GM12878 (cell line): ENCODE data around the gene TRIM28. TPM values are rescaled to one million over a fixed set of nuclear protein-coding genes. Genes with fewer than 3 reads are reported as not detected.

Experiments used
- CHD4 ChIP-seq: fragments of 200-600 bp; sonication (generic); IDR thresholded peaks from 2 replicates; pipeline ENCODE4 v1.6.1; 2016; ENCODE audit warnings: mild to moderate bottlenecking
- CREB1 ChIP-seq: IDR thresholded peaks from 2 replicates; pipeline ENCODE4 v1.6.1; 2012; ENCODE audit warnings: low read depth, mild to moderate bottlenecking, inconsistent platforms
- E2F8 ChIP-seq: fragments of 450-650 bp; IDR thresholded peaks from 2 replicates; pipeline ENCODE4 v1.6.1; 2018; ENCODE audit warnings: mild to moderate bottlenecking, low read depth, moderate library complexity; ENCODE audit not compliant: partially characterized antibody
- EGR1 ChIP-seq, 2 experiments: IDR thresholded peaks; 1 replicate in 1 of 2; 2 replicates in 1 of 2; pipeline ENCODE4 v1.6.1; 2011 to 2012; ENCODE audit warnings: low read depth in 2 of 2, low read length in 2 of 2, borderline replicate concordance in 1 of 2, mild to moderate bottlenecking in 1 of 2, moderate library complexity in 1 of 2
- MXI1 ChIP-seq: fragments of 150-350 bp; IDR thresholded peaks from 2 replicates; pipeline ENCODE4 v1.6.1; 2011; ENCODE audit warnings: low read depth, mild to moderate bottlenecking, inconsistent platforms, low read length, improper control_type of control experiment
- NR2C1 ChIP-seq: fragments of 450-650 bp; IDR thresholded peaks from 2 replicates; pipeline ENCODE4 v1.6.1; 2017; ENCODE audit warnings: antibody characterized with exemption, mild to moderate bottlenecking, moderate library complexity
- POU2F2 ChIP-seq: IDR thresholded peaks from 3 replicates; pipeline ENCODE4 v1.6.1; 2011; ENCODE audit warnings: low read depth, mild to moderate bottlenecking, low read length, borderline replicate concordance
- SIN3A ChIP-seq: IDR thresholded peaks from 2 replicates; pipeline ENCODE4 v1.6.1; 2012; ENCODE audit warnings: low read depth, low read length, improper control_type of control experiment
- SIX5 ChIP-seq: IDR thresholded peaks from 2 replicates; pipeline ENCODE4 v1.6.1; 2011; ENCODE audit warnings: mild to moderate bottlenecking, low read depth, low read length, moderate library complexity; ENCODE audit not compliant: severe bottlenecking
- SP1 ChIP-seq: IDR thresholded peaks from one replicate; pipeline ENCODE4 v1.6.1; 2011; ENCODE audit warnings: low read depth, low read length
- YY1 ChIP-seq: IDR thresholded peaks from 2 replicates; pipeline ENCODE4 v1.6.1; 2011; ENCODE audit warnings: low read depth, mild to moderate bottlenecking, low read length
- ZNF592 ChIP-seq: fragments of 450-650 bp; IDR thresholded peaks from 2 replicates; pipeline ENCODE4 v1.6.1; 2017; ENCODE audit warnings: mild to moderate bottlenecking, moderate library complexity
- polyA plus RNA-seq, 11 experiments: library from polyadenylated mRNA; depleted of rRNA in 4 of 11; unstranded in 6 of 11; stranded (reverse) in 5 of 11; fragments of >200 nt; fragmentation: Nextera tagmentation in 4 of 11; fragmentation: Illumina TruSeq in 1 of 11; extraction: Ambion mirVana in 4 of 11; extraction: Trizol in 1 of 11; gene quantifications; 1 replicate in 1 of 11; 2 replicates in 10 of 11; pipeline versions ENCODE4 v1.2.1 to v1.2.3, GENCODE V29; 2011 to 2016; ENCODE audit warnings: inconsistent platforms in 2 of 11, missing spikeins in 2 of 11, low read depth in 1 of 11
- total RNA-seq, 4 experiments: library from RNA; depleted of rRNA in 3 of 4; stranded (reverse); fragments of >200 nt in 3 of 4; fragmentation: Illumina TruSeq in 1 of 4; extraction: Trizol in 1 of 4; gene quantifications; 2 replicates each; pipeline versions ENCODE4 v1.2.1 to v1.2.3, GENCODE V29; 2013 to 2021

Gene TRIM28
- total and polyA plus RNA-seq, 10 of the 15 experiments (the other 5 are each of a cell fraction or from before 2014, with no cell fraction given): 5.0 to 650 (median 296) TPM

DNA sequence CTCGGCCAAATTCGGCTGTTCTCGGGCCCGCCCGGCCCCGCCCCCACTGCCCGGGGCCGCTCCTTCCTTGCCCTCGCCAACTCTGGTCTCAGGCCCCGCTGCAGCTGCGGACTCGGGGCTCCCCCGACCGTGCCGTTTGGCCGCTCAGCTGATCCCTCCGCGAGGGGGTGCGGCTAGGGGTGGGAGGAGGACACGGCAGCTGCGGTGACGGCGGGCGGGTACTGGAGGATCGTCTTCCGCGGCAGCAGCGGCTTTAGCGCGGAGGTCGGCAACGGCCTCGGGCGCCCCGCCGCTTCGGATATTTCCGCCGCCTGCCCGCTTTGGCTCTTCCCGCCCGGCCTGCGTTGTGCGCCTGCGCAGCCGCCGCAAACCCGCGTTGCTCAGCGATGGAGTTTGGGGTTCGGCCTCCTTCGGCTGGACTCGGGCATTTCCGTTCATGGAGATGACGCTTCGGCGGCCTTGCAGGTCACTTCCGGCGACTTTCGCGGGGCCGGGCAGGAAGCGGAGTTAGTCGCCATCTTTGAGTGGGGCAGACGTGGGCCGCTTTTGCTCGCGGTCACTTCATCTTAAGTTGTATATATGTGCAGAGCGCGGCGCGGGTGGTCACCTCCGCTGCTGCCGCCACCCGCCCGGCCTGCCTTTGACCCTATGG is 14.9 kb downstream of the TRIM28 start (continued):
- TF ChIP-seq EGR1 (IDR thresholded peaks at IDR 0.05; ENCODE audit: borderline replicate concordance in 1 of 2, low read depth in 2 of 2, low read length in 2 of 2) (peak in 1 of 2 experiments; percentile 43; a peak in 1 of 3 replicates), ZNF592 (no peak), MXI1 (no peak; the same call in 1 of the 2 replicates), CHD4 (no peak), SP1 (peak; percentile 47), SIN3A (peak; percentile 36; the same call in 1 of the 2 replicates), E2F8 (peak; percentile 72), CREB1 (no peak), SIX5 (peak; percentile 62), POU2F2 (peak; percentile 43; the same call in 1 of the 3 replicates), YY1 (peak; percentile 98), NR2C1 (peak; percentile 63)
- TF ChIP-seq, all 136 proteins: peak for 32
